HG03135 (cell line): ENCODE results near the gene DIS3.
"Not testable (repeated sequence)": the region's sequence is repeated elsewhere in the genome, so short reads cannot be mapped to it uniquely, and the experiment has no call there.

Source experiments
- ATAC-seq: cut with Tn5 transposase; IDR thresholded peaks from one replicate; pipeline ENCODE4 v1.9.1; 2021; ENCODE audit warnings: mild to moderate bottlenecking, moderate library complexity; ENCODE audit not compliant: unreplicated experiment

The DIS3 gene

DNA sequence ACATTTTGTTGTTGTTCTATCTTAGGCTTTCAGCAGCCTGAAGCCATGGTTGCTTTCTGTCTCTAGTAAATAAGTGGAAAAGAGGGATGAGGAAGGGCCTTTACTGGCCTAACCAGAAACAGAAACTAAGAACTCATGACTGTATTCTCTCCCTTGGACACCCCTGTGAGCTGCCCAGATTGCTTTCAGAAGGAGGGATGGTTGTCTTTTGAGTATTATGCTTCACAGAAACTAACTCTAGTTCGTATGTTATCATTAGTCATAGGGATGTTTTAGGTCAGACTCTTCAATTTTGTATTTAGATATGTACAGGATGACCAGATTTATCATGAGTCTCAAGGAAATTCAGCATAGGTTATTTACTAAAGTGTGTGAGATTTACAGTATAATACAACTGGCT, 36.4 kb downstream of the DIS3 start:
- no peak for ATAC-seq

DNA sequence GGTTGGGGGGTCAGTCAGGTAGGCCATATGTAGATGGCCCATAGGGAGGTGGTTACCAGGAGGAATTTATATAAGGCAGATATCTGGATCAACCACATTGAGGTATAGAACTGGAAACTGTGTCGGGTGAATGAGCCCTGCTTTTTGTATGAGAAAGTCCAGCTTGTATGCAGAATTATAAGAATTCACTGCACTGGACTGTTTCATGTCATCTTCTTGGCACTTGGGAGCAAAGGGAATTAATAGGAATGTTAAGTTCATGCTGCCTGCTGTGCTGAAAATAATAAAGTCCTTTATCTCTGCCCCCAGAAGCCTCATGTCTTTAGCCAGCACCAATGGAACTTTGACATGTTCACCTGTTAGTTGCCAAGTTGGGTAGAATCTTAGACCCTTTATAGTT, 41.7 kb downstream of the DIS3 start:
- ATAC-seq, result no peak

DNA sequence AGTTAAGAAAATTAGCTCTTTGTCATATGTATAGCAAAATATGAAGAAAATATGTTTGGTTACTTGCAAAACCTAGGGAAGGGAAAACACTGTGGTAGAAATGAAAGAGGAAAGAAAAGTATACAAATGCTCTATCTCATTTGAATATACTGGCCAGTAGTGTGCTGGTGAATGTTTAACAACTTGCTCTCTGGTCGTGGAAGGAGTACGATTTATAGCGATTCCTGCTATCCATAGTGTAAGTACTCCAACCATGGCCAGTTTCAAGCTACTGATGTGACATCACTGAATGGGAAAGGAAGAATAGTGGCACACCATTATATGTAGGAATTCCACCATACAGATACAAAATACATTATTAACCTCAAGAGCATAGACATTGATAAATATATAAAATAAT, 44.7 kb downstream of the DIS3 start:
- ATAC-seq, result no peak

- no peak for ATAC-seq
Measured at GRCh38 chr13:72728290-72728605, 53.5 kb downstream of the DIS3 start.

DNA sequence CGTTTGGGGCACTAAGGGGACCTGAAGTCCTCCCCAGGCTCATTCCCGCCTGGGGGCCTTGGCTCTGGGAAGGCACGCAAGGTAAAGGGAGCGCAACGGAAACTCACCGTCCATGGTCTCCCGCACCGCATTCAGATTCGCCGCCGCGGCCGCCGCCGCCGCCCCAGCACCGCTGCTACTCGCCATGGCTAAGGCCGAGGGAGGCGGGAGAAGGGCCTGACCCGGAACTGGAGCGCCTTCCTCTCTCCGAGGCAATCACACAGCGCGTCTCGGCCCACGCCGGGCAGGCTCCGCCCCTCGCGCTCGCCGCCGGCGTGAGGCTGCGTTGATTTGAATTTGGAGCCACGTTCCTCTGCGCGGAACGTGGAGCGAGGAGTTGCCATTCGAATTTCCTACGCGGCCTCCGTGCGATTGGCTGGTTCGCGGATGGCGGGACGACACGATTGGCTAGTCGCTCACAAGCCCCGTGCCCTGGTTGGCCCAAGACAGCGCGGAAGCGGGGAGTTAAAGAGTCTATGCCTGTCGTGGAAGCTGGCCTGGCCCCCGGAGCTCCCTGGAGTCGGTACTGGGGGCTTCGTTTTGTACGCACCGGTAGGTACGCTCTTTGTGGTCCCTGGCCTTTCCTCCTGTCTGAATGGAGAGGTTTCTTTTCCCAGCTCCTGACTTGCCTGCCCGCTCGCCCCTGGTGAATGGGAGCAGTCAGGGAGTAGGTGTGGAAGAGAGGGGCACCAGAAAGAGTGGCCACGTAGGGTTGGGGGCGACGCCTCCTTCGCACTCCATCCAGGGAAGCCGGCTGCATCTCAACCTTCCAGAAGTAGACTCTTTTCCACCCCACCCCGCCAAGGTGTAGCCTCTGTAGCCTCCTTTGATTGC, 54.0 kb downstream of the DIS3 start, which contains the start of the genes BORA and MZT1:
Gene BORA (plus strand): TSS at position 507 of the 873 bp plus-strand sequence. CDS start 1,018 bp downstream, outside the sequence.
Gene MZT1 (minus strand): TSS at position 213 of the 873 bp plus-strand sequence. CDS start 27 bp downstream, at position 186.
- ATAC-seq, result peak; percentile 97

- ATAC-seq, result peak; percentile 34
Measured at GRCh38 chr13:72726726-72727416, 54.8 kb downstream of the DIS3 start.

GRCh38 chr13:72726185-72726584, 55.5 kb downstream of the DIS3 start:
- not testable (repeated sequence) for ATAC-seq

- no peak for ATAC-seq
Measured at GRCh38 chr13:72716776-72717175, 64.9 kb downstream of the DIS3 start.
